ENCODE data around the gene RNASEH1. TPM values are rescaled to one million over a fixed set of nuclear protein-coding genes. Genes with fewer than 3 reads are reported as not detected.

RNASEH1 gene
- total and polyA plus RNA-seq, 2 of the 13 experiments (the other 11 are each of a cell fraction or from before 2014, with no cell fraction given), result 14.5 to 57.4 TPM

GRCh38 chr2:3604991-3605961, 47.1 kb upstream of the RNASEH1 start (continued):
- TF ChIP-seq ZNF609 (CRISPR knock-in tag; IDR thresholded peaks at IDR 0.05; ENCODE audit: borderline replicate concordance), result 0 out of 2 replicates have a peak, but pooled peaks have one; percentile 19
- TF ChIP-seq PAWR (CRISPR knock-in tag; IDR thresholded peaks at IDR 0.05; ENCODE audit: borderline replicate concordance), result no peak
- peak; percentile 39; the same call in 1 of the 2 replicates for TF ChIP-seq ERF (CRISPR knock-in tag; IDR thresholded peaks at IDR 0.05)
- TF ChIP-seq SRY (CRISPR knock-in tag; IDR thresholded peaks at IDR 0.05), result no peak; the same call in 1 of the 2 replicates
- no peak for TF ChIP-seq AHR (CRISPR knock-in tag; IDR thresholded peaks at IDR 0.05)
- no peak; the same call in none of the 2 replicates for TF ChIP-seq PAXIP1 (CRISPR knock-in tag; conservative IDR thresholded peaks at IDR 0.05)
- TF ChIP-seq AKAP8 (CRISPR knock-in tag; IDR thresholded peaks at IDR 0.05), result no peak
- peak; percentile 58; the same call in 1 of the 2 replicates for TF ChIP-seq GATA4 (IDR thresholded peaks at IDR 0.05; ENCODE audit: borderline replicate concordance, low read depth)
- TF ChIP-seq ZNF407 (CRISPR knock-in tag; IDR thresholded peaks at IDR 0.05; ENCODE audit: not compliant biosample characterization), result no peak
- TF ChIP-seq ZNF790 (CRISPR knock-in tag; IDR thresholded peaks at IDR 0.05; ENCODE audit: borderline replicate concordance), result no peak

Measured in HepG2 (cell line).